Heart left ventricle (tissue), 16 donors: Measurements from ENCODE around the gene MYH13. TPM values are rescaled to one million over a fixed set of nuclear protein-coding genes. Genes with fewer than 3 reads are reported as not detected.

Experiments
- ATAC-seq, 4 donors: fragments of 200-7000 bp; cut with Tn5 transposase; one replicate each; pipeline ENCODE4 v1.9.1; 2020 to 2022; ENCODE audit warnings: moderate library complexity in 4 of 4, mild to moderate bottlenecking in 3 of 4, moderate number of reproducible peaks in 1 of 4
- DNase-seq, 5 donors: peaks; one replicate each; pipeline ENCODE4 v3.0.0-alpha.2; 2020
- H3K27ac ChIP-seq, 12 donors: fragments of 200-600 bp; sonication (generic) in 4 of 12; one replicate each; pipeline versions ENCODE4 v1.5.0 to v1.8.0; 2016 to 2022; ENCODE audit warnings: mild to moderate bottlenecking in 2 of 12
- H3K27me3 ChIP-seq, 9 donors: fragments of 200-600 bp; sonication (generic) in 2 of 9; one replicate each; pipeline versions ENCODE4 v1.5.1 to v1.8.0; 2016 to 2022; ENCODE audit warnings: mild to moderate bottlenecking in 3 of 9
- H3K36me3 ChIP-seq, 9 donors: fragments of 200-600 bp; sonication (generic) in 2 of 9; one replicate each; pipeline versions ENCODE4 v1.5.0 to v1.8.0; 2018 to 2022; ENCODE audit warnings: mild to moderate bottlenecking in 2 of 9
- H3K4me1 ChIP-seq, 12 donors: fragments of 200-600 bp; sonication (generic) in 4 of 12; one replicate each; pipeline versions ENCODE4 v1.5.0 to v1.8.0; 2016 to 2022; ENCODE audit warnings: mild to moderate bottlenecking in 3 of 12
- H3K4me3 ChIP-seq, 12 donors: fragments of 200-600 bp; sonication (generic) in 4 of 12; one replicate each; pipeline versions ENCODE4 v1.5.0 to v1.8.0; 2017 to 2022; ENCODE audit warnings: mild to moderate bottlenecking in 9 of 12, moderate library complexity in 4 of 12
- H3K9me3 ChIP-seq, 12 donors: fragments of 200-600 bp; sonication (generic) in 4 of 12; one replicate each; pipeline versions ENCODE4 v1.5.0 to v1.8.0; 2016 to 2022; ENCODE audit warnings: mild to moderate bottlenecking in 1 of 12
- POLR2A ChIP-seq, 2 donors: fragments of 450-650 bp; IDR thresholded peaks; one replicate each; pipeline ENCODE4 v1.6.1; 2017; ENCODE audit warnings: antibody characterized with exemption in 2 of 2, mild to moderate bottlenecking in 2 of 2, moderate library complexity in 2 of 2
- WGBS, 4 donors: extraction: QIAGEN DNeasy Blood & Tissue Kit in 2 of 4; methylation state at CpG; one replicate each; pipeline versions ENCODE4 v1.1.5 to v1.1.7; 2013 to 2018; 5-methylcytosine and 5-hydroxymethylcytosine counted together
- intact Hi-C, 10 donors: fragments of 100-400 bp; cut with DNase I; formaldehyde crosslinking; loops; one replicate each; pipeline versions ENCODE4 v1.11.1 to v1.14.2; 2022
- polyA plus RNA-seq, 2 donors: library from polyadenylated mRNA; stranded (reverse); fragments of 200-250 nt; gene quantifications; one replicate each; pipeline ENCODE4 v1.2.3, GENCODE V29; 2013
- total RNA-seq, 9 donors: library from RNA; depleted of rRNA in 2 of 9; stranded (reverse); fragments of >200 nt in 2 of 9; fragmentation: NEBNext Ultra II Directional in 3 of 9; extraction: Animal tissue kit (Norgen Biotek cat#: 25700) in 3 of 9; gene quantifications; one replicate each; pipeline versions ENCODE4 v1.1.0 to v1.2.4, GENCODE V29; 2016 to 2023
- TF ChIP-seq, protein P1 (sequence below), 12 donors: fragments of 200-600 bp; sonication (generic) in 4 of 12; IDR thresholded peaks; one replicate each; pipeline versions ENCODE4 v1.5.0 to v1.8.0; 2018 to 2022; ENCODE audit warnings: antibody characterized with exemption in 12 of 12, mild to moderate bottlenecking in 5 of 12
- donor health status: ischemic (EF 13 %, LVEDD 7.1; RV severe dilation, severe dysfunction).
- donor health status: healthy with polysubstance abuse.
- donor health status: DM: no; HTN: yes; CAD: no.
- donor health status: DM: no; HTN: no; CAD: no.
- donor health status: ischemic (EF 25% LVEDD 6.9; RV normal size, moderate dysfunction).
- donor health status: ischemic (EF 25% LVEDD 5.7; RV mildly dilated, moderate dysfunction).
- donor health status: healthy.
- donor health status: DM: yes; HTN: yes; CAD: no.
- donor health status: ischemic (EF 35%, LVEDD 5.7; RV mildly dilated, moderate dysfunction).
- donor health status: nonischemic (EF 11% LVEDD 7.7; RV severe dilation, severe dysfunction).
- donor health status: DM: yes; HTN: yes; CAD: no.
- donor health status: PGD.
- donor health status: ischemic (EF 29% LVEDD 5.4; RV normal size, mild dysfunction).
- donor health status: nonischemic (EF 23%, LVEDD 6.1; RV moderate dilation, normal function).

The MYH13 gene
- total and polyA plus RNA-seq, 11 donors: 0.01 TPM; not detected in 10

DNA sequence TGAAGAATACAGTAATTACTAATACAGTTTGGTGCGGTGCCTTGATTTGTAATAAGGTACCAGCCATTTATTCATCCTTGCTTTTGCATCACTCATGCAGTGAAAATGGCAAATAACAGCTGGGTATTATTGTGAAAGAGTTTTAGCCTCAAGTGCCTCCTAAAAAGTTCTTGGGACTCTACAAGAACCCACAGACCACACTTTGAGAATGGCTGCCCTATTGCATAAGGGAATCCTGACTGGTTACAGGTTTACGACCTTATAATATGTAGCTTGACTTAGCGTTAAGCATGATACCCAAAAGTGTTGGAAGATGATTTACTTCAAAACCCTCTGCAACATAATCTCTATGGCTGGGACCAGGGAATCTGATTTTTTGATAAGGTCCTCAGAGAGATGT is 4.2 kb downstream of the MYH13 start:
- Histone ChIP-seq H3K4me3 (no peak overlapping the region), H3K4me1 (no peaks in the 10 kb centered on the region), H3K9me3 (no peaks in the 10 kb centered on the region), H3K27me3 (no peaks in the 10 kb centered on the region), H3K27ac (no peak overlapping the region), H3K36me3 (no peaks in the 10 kb centered on the region)
- ATAC-seq (no peak), DNase-seq (no peak)
- 90 to 94% (median 92%) methylated on average over 3 of the region's 3 CpGs for WGBS, 4 donors
- intact Hi-C loops: no loop called here
- TF ChIP-seq POLR2A (IDR thresholded peaks at IDR 0.05): no peak
- TF ChIP-seq, protein P1, sequence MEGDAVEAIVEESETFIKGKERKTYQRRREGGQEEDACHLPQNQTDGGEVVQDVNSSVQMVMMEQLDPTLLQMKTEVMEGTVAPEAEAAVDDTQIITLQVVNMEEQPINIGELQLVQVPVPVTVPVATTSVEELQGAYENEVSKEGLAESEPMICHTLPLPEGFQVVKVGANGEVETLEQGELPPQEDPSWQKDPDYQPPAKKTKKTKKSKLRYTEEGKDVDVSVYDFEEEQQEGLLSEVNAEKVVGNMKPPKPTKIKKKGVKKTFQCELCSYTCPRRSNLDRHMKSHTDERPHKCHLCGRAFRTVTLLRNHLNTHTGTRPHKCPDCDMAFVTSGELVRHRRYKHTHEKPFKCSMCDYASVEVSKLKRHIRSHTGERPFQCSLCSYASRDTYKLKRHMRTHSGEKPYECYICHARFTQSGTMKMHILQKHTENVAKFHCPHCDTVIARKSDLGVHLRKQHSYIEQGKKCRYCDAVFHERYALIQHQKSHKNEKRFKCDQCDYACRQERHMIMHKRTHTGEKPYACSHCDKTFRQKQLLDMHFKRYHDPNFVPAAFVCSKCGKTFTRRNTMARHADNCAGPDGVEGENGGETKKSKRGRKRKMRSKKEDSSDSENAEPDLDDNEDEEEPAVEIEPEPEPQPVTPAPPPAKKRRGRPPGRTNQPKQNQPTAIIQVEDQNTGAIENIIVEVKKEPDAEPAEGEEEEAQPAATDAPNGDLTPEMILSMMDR (IDR thresholded peaks at IDR 0.05): no peak

DNA sequence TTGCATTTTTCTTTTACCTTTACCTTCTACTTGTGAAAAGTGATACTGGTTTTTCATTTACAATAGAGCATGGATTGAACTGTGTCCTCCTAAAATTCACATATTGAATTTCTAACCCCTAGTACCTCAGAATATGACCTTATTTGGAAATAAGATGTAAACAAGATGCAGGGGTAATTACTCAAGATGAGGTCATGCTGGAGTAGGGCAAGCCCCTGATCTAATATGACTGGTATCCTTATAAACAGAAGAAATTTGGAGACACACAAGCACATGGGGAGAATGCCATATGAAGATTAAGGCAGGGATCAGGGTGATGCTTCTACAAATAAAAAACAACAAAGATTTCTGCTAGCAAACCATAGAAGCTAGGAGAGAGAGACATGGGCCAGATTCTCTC is 12.2 kb downstream of the MYH13 start:
- H3K36me3 ChIP-seq: no peaks in the 10 kb centered on the region
- no peak overlapping the region for H3K4me3 ChIP-seq
- no peak overlapping the region for H3K27ac ChIP-seq
- H3K27me3 ChIP-seq: peaks cover 0 to 14% (median 0%) of the 10 kb centered on the region in 9 donors
- intact Hi-C loops: no loop called here
- no peaks in the 10 kb centered on the region for H3K9me3 ChIP-seq
- ATAC-seq (no peak), DNase-seq (no peak)
- H3K4me1 ChIP-seq: no peaks in the 10 kb centered on the region
- TF ChIP-seq, protein P1 (IDR thresholded peaks at IDR 0.05): no peak
- TF ChIP-seq POLR2A (IDR thresholded peaks at IDR 0.05): no peak

DNA sequence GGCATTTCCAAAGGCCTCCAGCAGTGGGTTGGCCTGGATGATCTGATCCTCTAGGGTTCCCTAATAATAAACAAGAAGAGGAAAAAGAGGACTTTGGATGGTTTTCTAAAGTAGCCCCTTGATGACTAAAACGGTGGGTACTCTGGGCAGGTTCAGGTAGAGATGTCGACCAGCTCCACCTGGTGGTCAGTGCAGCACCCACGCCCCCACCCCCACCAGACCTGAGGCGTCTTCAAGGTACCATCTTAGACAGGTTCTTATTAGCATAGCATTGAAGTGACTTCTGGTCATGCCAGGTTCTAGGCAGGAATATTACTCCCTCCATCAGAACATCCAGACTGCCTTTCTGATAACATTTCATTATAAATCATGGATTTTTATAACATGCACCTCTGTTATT is 15.0 kb downstream of the MYH13 start:
- no peak for DNase-seq
- intact Hi-C loops: no loop called here
- peaks cover 0 to 14% (median 0%) of the 10 kb centered on the region in 9 donors for H3K27me3 ChIP-seq
- 10 to 21% (median 14%) methylated on average over 3 to 4 of the region's 4 CpGs for WGBS, 4 donors
- TF ChIP-seq POLR2A (IDR thresholded peaks at IDR 0.05): no peak
- TF ChIP-seq, protein P1 (IDR thresholded peaks at IDR 0.05): peak in 8 of 12 donors; percentile 20 to 50 (median 38)
- H3K4me1 ChIP-seq: no peaks in the 10 kb centered on the region
- no peak overlapping the region for H3K27ac ChIP-seq
- no peak for ATAC-seq
- H3K36me3 ChIP-seq: no peaks in the 10 kb centered on the region
- no peaks in the 10 kb centered on the region for H3K9me3 ChIP-seq
- H3K4me3 ChIP-seq: no peak overlapping the region

DNA sequence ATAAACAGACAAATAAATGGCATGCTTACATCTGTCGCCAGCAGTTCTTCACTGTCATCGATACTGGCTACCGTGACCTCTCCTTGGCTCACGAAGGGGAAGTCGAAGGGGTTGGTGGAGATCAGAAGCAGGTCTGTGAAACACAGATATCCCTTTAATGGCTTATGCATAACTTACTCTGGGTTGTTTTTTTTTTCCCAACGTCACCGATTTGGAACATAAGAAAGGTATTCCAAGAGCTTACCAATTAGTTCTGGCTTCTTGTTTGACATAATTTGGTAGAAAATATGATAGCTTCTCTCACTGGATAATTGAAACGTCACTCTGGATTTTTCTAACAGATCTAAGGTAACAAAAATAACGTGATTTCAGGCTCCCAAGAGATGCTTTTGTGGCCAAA is 18.2 kb downstream of the MYH13 start:
- H3K9me3 ChIP-seq: no peaks in the 10 kb centered on the region
- no peak overlapping the region for H3K4me3 ChIP-seq
- no peak for DNase-seq
- H3K27me3 ChIP-seq: peaks cover 0 to 6% (median 0%) of the 10 kb centered on the region in 9 donors
- intact Hi-C loops: no loop called here
- no peaks in the 10 kb centered on the region for H3K36me3 ChIP-seq
- H3K4me1 ChIP-seq: no peaks in the 10 kb centered on the region
- ATAC-seq: no peak
- TF ChIP-seq POLR2A (IDR thresholded peaks at IDR 0.05): no peak
- TF ChIP-seq, protein P1 (IDR thresholded peaks at IDR 0.05): no peak
- no peak overlapping the region for H3K27ac ChIP-seq
- WGBS, 4 donors: 71 to 76% (median 74%) methylated on average over 9 of the region's 9 CpGs
